AML-193 (cell line): ENCODE measurements around the gene BNC2.
A peak's percentile ranks its signal among the peaks of the same experiment; 100 is the strongest.

Experiments
- DNase-seq, 2 experiments: peaks; one replicate each; lab custom pipeline; 2025; lab: John Stamatoyannopoulos, UW

The BNC2 gene

GRCh38 chr9:16414451-16414850 is 456.0 kb downstream of the BNC2 start:
- DNase-seq = no peak

DNA sequence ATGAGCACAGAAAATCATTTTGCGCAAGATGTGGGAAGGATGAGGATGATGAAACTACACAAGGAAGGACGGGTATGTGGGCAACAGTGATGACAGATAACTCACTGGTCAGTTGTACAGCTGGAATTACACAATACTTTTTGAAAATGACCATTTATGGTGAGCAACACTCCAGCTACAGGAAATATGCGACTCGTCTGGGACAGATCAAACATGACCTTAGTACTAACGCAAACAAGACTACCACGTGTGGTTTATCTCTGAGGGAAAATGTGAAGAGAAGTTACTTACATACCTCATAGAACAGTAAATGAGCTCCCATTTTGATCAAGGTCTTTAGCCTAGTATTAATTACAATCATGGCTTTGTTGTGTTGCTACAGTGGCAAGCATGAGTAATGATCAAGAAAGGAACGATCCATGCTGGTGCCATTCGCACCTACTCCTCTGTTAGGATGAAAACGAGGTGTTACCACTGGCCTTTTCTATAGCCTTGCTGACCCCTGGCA is 456.9 kb downstream of the BNC2 start:
- peak in 1 of 2 experiments; percentile 0 for DNase-seq

DNA sequence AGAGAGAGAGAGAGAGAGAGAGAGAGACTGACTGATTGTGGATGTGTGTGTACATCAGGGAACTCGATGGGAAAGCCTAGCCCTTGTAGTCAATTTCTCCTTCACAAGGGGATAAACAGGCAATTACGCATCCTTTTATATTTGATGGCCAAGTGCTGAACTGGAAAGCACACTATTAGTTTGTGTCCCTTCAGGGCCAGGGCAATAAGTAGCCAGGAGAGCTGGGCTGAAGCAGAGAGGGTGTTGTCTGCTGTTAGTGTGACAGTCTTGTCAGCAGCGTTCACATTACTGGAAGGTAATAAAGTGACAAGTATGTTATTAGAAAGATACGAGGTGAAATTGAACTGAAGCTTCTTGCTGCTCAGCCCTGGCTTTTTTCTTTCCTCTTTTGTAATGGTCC is 457.7 kb downstream of the BNC2 start:
- DNase-seq = no peak

DNA sequence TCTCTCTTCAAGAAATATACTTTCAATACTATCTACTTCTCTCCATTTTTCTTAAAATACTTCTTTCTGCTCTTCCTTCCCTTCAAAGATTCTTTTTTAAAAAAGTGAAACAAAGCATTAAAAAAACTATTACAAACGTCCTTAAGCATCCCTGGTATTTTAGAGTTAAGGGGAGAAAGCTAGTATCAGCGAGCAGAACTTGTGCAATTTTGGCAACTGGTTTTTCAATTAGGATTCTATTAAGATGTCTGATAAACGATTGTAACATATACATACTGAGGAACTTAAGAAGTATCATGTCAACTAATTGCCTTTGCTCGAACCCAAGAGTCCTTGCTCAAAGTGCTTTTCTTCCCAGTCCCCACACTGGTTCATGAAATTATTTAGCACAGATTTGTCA is 459.2 kb downstream of the BNC2 start:
- DNase-seq = no peak

GRCh38 chr9:16410601-16411280 is 459.7 kb downstream of the BNC2 start:
- no peak for DNase-seq

DNA sequence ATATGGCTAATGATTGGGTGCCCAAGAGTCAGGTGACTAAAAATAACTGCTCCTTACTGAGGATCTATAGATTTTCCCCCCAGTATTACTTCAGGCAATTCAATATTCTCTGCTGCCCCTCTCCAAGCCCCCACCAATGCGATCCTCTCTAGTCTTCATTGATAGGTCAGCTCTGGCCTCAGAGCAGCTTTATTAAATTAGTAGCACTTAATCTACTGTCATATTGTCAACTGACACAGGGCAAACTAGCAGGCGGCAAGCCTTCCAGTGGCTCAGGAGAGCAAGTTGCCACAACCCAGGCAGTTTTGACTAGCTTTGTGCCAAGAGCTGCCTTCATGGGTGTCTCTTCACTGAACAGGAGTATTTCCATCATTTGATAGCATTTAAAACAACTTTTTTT is 462.9 kb downstream of the BNC2 start:
- no peak for DNase-seq

GRCh38 chr9:16406526-16407225 is 463.8 kb downstream of the BNC2 start:
- no peak for DNase-seq

DNA sequence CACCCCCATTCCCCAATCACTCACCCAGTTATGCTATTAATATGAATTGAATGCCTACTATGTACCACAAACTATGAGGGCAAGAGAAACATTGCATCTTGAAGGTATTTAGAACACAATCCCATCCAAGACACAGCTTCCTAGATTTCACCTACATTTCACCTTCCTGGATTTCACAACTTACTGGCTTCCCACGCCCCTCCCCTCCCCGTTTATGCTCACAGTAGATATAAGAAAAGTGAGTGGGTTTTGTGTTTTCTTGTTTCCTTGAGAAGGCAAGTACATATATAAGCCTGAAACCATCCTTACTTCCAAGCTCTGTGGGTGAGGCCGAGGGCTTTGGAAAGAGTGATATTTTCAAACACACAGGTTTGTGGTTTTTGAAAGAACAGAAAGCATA is 465.0 kb downstream of the BNC2 start:
- no peak for DNase-seq

GRCh38 chr9:16401701-16402100 is 468.8 kb downstream of the BNC2 start:
- no peak for DNase-seq

DNA sequence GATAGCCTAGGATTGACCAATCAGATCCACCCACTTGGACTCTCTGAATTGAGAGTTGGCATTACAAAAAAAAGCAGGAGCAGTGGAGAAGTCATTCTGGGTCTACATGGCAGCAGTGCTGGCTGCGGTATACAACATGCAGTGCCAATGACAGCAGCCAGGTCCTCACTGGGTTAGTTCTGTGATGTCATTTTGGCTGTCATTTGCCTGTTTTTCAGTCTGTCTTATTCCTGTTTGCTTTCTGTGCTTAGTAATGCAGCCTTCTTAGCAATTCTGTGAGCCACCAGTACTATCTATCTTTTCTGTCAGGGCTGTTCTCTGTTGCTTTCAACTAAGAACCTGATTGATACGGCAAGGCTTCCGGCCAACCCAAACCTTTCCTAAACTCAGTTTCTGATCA is 471.8 kb downstream of the BNC2 start:
- DNase-seq = no peak

- DNase-seq = no peak
These were observed 474.1 kb downstream of the BNC2 start for GRCh38 chr9:16396389-16396788.

DNA sequence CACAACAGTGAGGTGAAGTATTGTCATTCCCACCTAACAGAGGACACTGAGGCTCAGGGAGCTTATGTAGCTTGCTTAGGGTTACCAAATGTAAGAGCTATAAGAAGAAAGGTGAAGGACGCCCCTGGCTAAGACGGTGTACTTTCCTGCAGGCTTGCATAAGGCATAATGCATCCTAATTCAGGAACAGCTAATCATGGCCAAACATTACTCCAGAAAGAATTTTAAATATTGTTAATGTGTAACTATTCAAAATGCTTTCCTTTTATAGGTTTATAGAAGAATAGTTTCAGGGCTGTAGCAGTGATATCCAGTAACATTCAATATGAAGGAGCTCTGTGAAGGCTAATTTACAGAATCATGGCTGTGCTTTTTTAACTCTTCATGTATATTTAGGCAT is 479.1 kb downstream of the BNC2 start:
- no peak for DNase-seq

DNA sequence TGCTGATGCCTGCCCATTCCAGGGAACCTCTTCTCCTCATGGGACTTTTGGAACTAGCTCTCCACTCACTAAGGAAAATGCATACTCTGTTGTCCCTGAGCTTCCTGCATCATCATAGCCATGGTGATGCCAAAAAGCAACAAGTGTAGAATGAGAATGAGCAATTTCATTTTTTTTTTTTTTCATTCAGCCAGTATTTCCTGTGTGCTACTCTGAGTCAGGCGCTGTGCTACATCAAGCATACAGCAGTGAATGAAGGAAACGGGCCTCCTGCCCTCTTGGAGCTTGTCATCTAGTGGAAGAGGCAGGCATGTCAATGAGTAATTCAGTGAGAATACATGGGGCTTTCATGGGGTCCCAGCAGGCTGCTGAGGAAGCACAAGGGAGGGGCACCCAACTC is 483.1 kb downstream of the BNC2 start:
- DNase-seq = no peak

- no peak for DNase-seq
These were observed 483.7 kb downstream of the BNC2 start for GRCh38 chr9:16386827-16387077.

- DNase-seq = no peak
These were observed 484.3 kb downstream of the BNC2 start for GRCh38 chr9:16386007-16386826.

GRCh38 chr9:16385590-16385989 is 484.9 kb downstream of the BNC2 start:
- no peak for DNase-seq

GRCh38 chr9:16384993-16385392 is 485.5 kb downstream of the BNC2 start:
- no peak for DNase-seq

- DNase-seq = no peak
These were observed 493.2 kb downstream of the BNC2 start for GRCh38 chr9:16377311-16377710.

DNA sequence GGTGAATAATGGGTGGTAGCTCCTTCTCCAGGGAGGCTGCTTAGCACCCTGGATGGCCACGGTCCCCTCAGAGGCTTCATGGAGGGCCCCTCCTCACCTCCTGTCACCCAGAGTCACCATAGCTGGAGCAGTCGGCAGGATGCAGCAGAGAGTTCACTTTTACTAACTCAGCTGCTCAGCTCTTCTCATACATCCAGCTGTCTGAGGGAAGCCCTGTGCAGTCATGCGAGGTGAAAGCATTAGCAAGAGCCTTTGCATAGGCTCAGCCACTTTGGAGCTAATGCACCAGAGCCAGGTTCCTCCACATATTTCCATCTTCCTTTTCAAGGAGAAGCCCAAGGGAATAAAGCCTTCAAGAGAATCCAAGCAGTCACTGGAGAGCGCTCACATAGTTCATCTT is 499.2 kb downstream of the BNC2 start:
- DNase-seq = no peak

- no peak for DNase-seq
These were observed 499.8 kb downstream of the BNC2 start for GRCh38 chr9:16370647-16371046.

- DNase-seq = no peak
These were observed 501.0 kb downstream of the BNC2 start for GRCh38 chr9:16369427-16369826.

DNA sequence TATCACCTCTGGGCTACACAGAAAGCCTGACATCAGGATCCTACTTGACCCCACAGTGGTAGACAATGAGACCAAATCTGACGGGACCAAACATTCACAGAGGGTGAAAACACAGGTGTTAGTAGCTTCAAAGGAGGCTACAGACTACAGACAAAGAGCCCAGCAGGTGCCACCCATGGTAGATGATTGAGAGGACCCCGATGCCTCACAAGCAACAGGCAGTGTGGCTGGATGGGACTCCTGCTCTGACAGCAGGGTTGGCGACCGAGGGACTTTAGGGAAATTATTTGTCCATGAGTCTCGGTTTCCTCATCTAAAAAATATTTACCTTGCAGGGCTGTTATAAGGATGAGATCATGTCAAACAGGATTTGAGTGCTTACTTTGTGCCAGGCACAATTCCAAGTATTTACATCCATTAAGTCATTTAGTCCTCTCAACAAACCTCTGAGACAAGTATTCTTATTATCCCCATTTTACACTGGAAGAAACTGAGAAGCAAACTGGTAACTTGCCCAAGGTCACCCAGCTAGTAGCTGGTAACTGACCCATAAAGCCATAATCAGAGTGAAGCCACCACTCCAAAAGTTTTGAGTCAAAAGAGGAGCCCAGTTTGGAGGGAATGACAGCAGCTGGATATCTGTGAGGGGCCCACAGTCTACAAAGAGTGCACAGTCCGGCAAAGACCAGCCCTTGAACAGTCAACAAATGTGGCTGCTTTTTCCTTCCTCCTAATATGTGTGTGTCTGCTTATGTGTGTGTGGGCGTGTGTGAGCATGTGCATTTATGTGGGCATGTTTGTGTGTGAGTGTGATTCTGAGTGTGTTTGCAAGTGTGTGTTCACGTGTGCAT is 502.0 kb downstream of the BNC2 start:
- no peak for DNase-seq
